CD4-positive, alpha-beta T cell treated with Interleukin-4 for 4 hours (primary cell): ENCODE results near the gene PSMB5.

Source experiments
- DNase-seq: peaks from one replicate; pipeline ENCODE4 v3.0.0-alpha.2; 2020

The PSMB5 gene

DNA sequence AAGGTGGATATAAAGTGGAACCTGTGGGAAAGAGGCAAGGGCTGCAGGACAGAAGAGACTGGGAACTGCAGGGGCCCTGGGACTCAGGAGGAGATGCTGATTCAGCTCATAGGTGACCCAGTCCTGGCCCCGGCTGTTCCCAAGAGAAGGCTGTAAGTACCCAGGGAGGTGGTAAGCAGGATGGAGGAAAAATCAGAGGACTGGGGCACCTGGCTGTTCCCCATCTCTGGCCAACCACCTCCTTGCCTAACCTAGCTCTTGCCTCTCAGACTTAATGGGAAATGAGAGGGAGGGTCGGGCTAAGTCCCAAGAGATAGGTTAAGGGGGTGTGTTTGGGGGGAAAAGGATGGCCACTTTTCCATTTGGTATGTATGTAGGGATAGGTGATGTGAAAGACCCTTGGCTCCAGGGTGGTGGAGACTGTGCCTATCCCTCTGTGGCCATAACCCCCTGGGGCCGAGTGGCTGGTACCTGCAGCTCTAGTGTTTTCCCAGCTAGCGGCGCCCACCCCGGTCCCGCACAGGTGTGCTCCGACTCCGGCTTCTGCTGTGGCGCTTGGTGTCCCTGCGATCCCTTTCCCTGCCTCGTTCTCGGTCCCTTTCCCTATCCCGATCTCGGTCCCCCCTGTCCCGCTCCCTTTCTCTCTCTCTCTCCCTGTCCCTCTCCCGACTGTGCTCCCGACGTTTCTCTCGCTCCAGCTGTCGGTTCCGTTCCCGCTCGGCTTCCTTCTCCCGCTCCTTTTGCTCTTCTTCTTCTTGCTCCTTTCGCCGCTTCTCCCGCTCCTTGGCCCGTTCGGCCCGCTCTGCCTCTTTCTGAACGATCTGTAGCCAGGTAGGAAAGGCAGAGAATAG is 24.2 kb upstream of the PSMB5 start:
- DNase-seq: no peak

DNA sequence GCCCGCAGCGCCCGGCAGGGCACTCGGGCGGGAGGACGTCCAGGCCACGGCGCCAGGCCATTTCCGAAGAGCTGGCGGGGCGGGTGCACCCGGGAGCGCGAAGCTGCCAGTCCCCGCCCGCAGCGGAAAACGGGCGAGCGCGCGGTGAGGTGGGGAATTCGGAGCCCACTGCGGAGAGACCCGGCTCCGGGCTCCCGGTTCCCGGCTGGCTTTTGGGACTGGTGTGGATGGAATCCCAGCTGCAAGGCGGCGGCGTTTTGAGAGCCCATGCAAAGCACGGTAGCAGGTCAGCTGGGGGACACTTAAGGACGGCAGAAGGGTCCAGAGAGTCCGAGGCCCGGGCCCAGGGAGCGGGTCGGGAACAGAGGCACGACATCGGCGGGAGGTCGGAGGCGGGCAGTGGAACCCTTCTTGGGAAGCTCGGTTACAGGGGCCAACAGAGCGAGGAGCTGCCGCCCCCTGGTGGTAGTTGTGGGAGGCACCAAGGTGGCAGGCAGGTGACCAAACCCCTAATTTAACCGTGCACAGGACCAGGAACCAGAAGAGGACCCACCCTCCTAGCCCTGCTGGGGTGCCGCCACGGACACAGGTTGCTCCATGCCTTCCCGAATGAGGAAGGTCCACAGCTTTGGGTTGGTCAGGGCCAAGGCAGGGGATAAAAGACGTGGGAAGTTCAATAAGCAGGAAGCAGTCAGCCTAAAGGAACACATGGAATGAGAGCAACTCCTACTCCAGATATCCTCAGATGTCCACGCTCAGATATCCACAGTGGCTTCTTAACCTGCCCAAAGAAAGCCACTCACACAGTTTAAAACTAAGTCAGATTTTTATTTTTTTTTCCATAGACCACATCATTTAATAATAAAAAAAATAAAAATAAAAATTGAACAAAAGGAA is 23.3 kb upstream of the PSMB5 start:
- peak; percentile 84 for DNase-seq

DNA sequence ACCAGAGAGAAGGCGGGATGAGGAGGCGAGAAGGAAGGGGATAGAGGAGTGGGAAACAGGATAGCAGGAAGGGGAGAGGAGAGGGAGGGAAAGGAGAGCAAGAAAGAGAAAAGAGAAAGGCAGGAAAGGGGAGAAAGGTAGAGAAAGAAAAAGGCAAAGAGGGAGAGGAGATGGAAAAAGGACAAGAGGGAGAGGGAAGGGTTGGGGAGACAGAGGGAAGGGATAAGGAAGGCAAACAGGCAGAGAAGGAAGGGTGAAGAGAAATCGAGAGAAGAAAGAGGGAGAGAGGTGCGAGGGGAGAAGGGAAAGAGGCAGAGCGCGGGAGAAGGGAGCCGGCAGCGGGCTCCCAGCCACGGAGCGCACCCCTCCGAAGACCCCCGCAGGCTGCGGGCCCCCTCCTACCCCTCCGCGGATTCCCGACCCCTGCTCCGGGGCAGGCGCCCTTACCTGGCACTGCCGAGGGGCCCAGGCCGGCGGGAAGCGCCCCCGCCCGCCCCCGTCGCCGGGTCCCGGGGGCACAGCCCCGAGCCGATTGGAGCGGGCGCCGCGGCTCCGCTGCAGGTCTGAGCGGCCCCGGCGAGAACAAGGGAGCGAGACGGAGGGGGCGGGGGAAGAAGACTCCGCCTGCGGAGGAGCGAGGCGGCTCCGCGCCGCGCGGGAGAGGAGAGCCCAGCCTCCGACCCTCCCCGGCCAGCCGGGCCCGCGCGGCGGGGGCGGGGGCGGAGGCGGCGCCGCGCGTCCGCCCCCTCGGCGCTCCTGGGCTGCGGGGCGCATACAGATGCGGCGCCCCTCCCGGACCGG is 22.5 kb upstream of the PSMB5 start, which contains the start of gene CDH24:
Gene CDH24 (minus strand): TSS at position 565 of the 801 bp plus-strand sequence. CDS start 1,787 bp downstream, outside the sequence.
- DNase-seq: peak; percentile 56

DNA sequence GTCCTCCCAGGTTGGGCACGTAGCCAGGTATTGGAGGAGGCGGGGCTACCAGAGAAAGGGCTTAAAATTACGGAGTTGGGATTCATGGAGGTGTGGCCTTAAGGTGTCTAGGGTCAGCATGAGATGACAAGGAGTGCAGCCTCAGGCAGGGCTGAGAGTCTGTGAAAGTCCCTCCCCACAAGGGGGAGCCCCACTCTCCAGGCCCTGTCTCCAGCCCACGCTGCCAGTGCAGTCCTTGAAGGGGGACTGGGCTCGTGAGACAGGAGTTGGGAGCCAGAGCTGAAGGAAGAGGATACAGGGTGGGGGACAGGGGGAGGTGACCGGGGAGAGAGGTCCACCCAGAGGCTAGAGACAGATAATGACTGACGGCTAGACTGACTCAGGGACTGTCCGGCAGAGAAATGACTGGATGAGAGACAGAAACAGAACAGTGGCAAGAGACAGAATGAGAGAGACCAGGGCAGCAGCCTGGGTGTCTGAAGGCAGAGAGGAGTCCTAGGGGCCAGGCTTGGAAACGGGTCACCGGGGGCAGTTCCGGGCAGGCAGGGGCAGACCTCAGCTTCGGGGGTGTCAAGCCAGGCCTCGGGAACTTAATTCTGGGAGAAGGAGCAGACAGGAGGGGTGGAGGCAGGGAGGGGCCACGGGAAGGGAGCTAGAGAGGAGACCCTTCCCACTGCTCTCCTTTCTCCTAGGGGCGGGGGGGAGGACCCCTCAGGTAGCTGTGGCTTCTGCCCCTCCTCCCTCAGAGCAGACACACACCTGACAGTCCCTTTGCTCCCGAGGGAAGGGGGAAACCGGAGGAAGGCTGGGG is 21.6 kb upstream of the PSMB5 start:
- DNase-seq: peak; percentile 64

- no peak for DNase-seq
Measured at GRCh38 chr14:23055621-23056144, 21.0 kb upstream of the PSMB5 start.

DNA sequence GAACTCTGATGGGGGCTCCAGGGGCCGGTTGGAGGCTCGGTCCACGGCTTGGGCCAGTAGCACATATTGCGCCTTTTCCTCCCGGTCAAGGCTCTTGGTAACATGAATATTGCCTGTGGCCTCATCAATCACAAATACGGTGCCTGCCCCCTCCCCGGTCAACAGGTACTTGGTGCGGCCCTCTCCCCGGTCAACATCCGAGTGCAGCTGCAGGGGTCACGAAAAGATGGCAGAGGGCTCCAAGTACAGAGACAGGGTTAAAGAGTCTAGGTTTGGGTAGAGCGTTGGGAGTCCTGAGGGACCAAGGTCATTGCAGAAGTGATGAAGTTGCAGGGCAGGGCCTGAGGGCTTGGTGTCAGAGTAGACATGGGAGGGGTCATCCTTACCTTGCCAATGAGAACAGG is 20.4 kb upstream of the PSMB5 start:
- no peak for DNase-seq

DNA sequence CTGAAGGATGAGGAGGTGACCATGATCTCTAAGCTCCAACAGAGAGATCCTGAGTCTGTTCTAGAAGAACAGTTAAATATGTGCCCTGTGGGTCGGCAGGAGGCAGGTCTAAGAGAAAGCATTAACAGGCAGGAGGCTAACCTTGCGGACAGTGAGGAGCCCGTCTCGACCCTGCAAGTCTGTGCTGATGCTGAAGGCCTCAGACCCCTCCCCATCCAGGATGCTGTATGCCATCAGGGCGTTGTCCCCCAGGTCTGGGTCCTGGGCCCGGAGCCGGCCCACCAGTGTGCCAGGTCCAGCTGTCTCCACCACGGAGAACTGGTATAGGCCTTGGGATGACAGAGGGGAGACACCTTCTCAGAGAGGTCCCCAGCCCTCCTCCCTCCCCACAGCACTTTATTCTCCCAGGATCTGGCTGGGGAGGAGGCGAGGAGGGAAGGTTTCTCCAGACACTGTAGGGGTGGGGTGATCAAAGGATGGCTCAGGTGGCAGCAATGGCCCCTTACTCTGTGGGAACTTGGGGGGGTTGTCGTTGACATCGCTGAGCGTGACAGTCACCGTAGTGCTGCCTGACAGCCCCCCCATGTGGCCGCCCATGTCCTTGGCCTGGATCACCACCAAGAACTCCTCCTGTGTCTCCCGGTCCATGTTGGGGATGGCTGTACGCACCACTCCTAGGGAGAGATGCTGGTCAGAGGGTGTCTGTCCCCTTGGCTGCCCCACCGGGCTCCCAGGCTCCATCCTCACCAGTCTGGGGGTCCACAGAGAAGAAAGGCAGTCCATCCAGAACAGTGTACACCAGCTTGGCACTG is 19.5 kb upstream of the PSMB5 start:
- DNase-seq: no peak

- DNase-seq: no peak
Measured at GRCh38 chr14:23053426-23053825, 18.7 kb upstream of the PSMB5 start.

DNA sequence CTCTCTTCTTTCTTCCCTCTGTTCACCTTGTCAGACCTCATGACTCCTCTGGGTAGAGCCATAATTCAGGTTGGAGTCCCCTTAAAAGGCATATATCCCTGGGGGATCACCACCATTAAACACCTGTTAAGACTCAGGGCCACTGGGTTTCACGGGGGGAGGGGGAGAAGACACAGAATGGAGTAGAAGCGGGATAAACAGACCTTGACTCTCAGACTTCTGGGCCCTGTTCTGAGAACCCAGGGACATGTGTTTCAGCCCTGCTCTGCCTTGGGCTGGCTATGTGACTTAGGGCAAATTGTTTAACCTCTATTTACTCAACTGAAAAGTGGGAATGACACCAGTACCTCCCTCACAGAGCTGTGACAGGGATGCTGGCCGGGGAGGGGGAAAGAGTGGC is 18.0 kb upstream of the PSMB5 start:
- no peak for DNase-seq

DNA sequence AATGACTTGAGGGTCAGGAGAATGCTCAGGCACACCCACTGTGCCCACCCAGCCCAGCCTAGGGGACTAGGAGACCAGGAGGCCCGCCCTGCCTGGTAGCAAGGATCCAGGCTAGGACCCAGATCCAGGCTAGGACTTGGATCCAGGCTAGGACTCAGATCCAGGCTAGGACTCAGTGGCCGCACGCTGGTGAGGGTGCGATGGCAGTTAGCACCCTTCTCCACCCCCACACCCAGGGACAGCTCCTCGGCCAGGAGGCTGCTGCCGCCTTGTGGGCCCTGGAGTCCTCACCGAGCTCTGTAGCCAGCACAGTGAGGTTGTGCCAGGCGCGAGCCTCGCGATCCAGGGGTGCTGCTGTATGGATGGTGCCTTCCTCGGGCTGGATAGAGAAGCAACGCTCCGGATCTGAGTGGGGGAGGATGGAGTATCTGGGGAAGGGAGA is 17.5 kb upstream of the PSMB5 start:
- no peak for DNase-seq

DNA sequence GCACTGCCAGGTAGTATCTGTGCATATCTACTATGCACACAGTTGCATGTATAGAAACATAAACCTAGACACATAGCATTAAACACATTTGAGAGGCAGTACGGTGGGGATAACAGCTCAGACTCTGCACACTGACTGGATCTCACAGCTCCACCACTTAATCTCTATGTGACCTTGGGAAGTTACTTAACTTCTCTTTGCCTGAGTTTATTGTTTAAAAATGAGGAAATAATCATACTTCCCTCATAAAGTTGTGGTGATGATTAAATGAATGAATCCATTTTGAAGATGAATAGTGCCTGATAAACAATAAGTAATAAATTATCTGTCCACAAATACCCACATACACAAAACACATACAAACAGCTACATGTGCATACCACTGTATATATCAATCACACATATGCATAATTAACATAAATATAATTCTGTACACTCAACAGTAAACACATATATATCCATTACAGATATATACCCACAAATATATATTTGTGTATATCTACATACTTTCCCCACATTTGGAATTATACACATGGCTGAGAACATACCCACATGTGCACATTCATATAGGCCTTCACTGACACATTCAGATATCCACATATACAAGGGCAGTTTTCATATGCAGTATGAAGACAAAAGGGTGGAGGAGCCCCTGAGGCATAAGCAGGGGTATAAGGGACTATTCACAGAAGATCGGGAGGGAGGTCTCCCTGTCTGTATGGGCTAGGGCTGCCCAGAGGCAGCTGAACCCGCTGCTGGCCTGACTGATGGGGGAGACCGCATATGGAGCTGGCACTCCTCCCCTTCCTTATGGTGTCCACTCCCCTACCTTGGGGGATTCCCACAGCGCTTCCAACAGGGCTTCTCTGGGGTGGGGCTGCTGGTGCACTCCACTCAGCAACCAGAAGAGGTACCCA is 16.7 kb upstream of the PSMB5 start:
- DNase-seq: no peak

DNA sequence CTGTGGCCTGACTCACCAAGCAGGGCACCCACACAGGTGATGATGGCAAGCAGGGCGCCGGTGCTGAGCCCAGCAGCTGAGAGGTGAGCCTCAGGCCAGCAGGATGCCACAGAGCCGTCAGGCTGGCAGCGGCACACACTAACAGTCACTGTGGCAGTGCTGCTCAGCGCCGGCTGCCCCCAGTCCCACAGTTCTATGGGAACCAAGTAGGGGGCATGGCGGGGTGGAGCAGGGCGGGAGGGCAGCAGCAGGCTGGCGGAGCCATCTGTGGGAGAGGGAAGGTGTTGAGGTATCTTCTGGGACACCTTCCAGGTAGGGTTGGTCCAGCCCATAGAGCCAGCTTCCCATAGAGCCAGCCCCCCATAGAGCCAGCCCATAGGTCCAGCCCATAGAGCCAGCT is 14.3 kb upstream of the PSMB5 start:
- no peak for DNase-seq

- DNase-seq: no peak
Measured at GRCh38 chr14:23047751-23048693, 13.3 kb upstream of the PSMB5 start.

GRCh38 chr14:23047034-23047634 is 12.4 kb upstream of the PSMB5 start:
- DNase-seq: no peak

GRCh38 chr14:23045419-23046357 is 11.0 kb upstream of the PSMB5 start:
- DNase-seq: no peak

- no peak for DNase-seq
Measured at GRCh38 chr14:23044840-23045239, 10.1 kb upstream of the PSMB5 start.

DNA sequence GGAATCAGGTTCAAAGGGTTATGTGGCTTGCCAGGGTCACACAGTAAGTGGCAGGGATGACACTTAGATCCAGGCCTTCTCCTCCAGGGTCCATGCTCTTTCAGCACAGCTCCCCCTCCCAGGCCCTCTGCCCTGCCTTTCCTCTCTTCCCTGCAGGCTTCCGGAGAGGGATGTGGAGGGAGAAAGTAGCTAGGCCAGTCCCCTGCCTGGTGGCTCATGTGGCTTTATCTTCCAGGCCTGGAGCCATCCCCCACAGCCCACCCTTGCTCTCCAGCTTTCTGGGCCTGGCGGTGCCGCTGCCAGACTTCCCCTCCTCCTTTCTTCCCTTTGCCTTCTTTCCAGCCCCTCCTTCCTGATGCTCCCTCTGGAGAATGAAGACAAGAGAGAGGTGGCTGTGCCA is 9.1 kb upstream of the PSMB5 start:
- no peak for DNase-seq
